DMS53 treated with DMSO at 0.1 percent for 48 hours (cell line): ENCODE measurements around the gene NME7.

Experiments
- DNase-seq: peaks from one replicate; lab custom pipeline; 2025; ENCODE audit not compliant: unreplicated experiment; lab: John Stamatoyannopoulos, UW

Gene NME7

DNA sequence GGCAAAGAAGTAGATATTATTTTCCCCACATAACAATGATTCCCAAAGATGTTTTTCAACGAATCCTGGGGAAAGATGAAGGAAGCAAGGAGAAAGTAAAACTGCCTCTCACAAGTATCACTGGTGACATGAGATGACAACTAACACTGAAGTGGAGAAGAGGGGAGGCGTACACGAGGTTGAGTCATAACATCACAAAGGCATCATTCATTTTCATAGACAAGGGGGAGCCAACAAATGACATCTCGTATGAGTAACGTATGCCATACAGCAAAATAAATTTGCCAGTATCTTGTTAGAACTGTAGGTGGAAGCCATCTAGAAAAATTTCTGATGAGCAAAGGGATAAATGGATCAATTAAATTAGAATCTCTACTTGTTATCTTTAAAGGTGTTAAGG is 204.5 kb downstream of the NME7 start:
- no peak for DNase-seq

DNA sequence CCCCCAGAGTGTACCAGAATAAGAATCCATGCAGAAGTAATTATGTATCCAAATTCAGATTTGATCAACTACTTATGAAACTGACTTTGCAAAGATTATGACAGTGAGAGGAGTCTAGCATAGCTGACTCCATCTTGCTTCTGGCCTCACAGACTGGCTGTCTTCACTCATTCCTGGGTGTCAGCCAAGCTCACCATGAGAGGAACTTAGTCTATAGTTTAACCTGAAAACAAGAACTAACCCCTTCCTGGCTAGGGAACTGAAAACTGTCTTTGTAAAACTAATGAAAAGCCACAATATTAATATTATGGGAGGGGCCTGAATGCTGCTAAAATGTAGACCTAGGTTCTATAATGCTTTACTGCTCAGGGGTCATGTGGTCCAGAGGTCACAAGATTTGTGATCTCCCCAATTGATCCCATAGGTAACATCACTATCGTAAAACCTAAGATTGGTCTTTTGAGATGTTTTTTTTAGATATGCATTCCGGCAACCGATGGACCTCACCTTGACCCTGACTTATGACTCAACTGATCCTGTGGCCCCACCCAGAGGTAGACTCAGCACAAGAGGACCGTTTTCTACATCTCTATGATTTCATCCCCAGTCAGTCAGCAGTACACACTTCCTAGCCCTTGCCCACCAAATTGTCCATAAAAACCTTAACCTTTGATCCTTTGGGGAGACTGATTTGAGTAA is 206.0 kb downstream of the NME7 start:
- no peak for DNase-seq

- no peak for DNase-seq
Measured at GRCh38 chr1:169160845-169161495, 206.6 kb downstream of the NME7 start.

GRCh38 chr1:169156580-169156979 is 211.0 kb downstream of the NME7 start:
- no peak for DNase-seq

GRCh38 chr1:169155675-169156074 is 211.9 kb downstream of the NME7 start:
- DNase-seq, result no peak

GRCh38 chr1:169151338-169151837 is 216.2 kb downstream of the NME7 start:
- DNase-seq, result no peak

- no peak for DNase-seq
Measured at GRCh38 chr1:169150641-169151337, 216.8 kb downstream of the NME7 start.

GRCh38 chr1:169149555-169150286 is 217.9 kb downstream of the NME7 start:
- DNase-seq, result no peak

DNA sequence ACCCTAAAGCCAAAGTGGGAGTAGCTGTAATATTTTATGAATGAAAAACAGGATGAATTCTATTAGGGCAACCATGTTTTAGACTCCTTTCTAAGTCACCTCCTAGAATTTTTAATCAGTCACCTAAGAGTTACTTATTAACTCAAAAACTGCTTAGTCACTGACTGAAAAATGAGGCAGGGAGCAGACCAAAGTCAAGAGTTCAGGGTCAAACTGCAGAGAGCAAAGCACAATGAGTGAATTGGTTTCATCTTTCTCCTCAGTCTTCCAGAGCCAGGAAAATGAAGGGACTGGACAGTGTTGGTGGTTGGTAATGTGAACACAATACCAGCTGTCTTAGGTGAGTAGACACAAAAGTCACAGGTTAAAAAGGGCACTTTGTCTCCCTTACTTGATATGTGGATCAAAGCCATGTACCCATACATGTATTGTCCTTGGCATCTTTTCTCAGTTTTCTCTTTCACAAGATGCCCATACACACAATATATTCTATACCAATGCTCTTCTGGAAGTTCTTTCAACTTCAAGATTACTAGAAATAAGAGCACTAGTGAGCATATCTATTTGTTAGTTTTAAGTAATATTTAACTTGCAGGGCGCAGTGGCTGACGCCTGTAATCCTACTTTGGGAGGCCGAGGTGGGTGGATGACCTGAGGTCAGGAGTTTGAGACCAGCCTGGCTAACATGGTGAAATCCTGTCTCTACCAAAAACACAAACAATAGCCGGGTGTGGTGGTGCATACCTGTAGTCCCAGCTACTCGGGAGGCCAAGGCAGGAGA is 218.9 kb downstream of the NME7 start:
- DNase-seq, result peak; percentile 92

- no peak for DNase-seq
Measured at GRCh38 chr1:169146576-169147214, 220.9 kb downstream of the NME7 start.

GRCh38 chr1:169144941-169145626 is 222.5 kb downstream of the NME7 start:
- no peak for DNase-seq

DNA sequence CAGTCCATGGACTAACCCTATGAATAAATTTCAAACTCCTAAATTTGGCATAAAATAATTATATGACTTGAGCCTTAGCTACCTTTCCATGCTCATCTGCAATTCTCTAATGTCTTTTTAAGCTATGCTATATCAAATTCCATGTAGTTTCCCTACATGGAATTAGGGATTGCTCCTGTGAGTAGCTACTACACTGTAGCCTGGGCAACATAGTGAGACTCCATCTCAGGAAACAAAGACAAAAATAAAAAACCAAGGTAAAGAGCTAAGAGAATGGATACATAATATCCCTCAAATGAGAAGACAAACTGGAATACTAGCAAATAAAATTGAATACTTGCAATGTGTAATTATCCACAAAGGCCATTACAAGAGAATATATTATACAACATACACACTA is 223.6 kb downstream of the NME7 start:
- no peak for DNase-seq

- DNase-seq, result no peak
Measured at GRCh38 chr1:169143346-169143745, 224.3 kb downstream of the NME7 start.

DNA sequence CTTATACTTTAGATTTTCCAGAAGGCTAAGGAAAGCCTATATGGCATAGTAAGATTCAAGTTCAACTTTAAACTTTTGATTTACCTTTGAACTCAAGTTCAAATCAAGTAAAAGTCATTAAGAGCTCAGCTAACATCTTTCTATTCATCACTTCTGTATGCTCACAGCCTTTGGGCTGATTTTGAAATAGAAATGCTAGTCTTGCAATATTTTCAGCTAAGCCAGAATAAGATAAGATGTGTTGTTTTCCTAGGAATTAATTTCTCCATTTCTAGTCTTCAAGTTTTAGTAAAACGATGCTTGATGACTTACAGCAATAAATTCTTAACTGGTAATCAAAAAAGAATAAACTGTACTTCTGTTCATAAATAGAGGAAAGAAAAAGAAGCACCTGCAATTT is 225.5 kb downstream of the NME7 start:
- DNase-seq, result no peak

DNA sequence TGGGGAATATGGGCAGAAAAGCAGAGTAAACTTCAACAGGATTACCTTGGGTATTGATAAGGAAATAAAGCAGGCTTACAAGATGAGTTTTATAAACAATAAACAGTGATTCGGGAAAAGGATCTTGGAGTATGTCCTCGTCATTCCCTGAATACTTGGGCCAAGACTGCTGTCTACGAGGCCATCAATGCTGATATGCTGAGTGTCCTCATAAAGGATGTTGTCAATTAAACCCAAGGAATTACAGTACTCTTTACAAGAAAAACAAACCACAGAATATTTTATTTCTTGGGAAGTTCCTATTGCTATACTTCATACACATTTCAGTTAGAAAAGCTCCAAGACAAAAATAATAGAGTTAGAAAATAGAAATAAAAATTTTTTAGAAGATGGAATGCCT is 226.2 kb downstream of the NME7 start:
- no peak for DNase-seq

- DNase-seq, result no peak
Measured at GRCh38 chr1:169138866-169139670, 228.5 kb downstream of the NME7 start.

DNA sequence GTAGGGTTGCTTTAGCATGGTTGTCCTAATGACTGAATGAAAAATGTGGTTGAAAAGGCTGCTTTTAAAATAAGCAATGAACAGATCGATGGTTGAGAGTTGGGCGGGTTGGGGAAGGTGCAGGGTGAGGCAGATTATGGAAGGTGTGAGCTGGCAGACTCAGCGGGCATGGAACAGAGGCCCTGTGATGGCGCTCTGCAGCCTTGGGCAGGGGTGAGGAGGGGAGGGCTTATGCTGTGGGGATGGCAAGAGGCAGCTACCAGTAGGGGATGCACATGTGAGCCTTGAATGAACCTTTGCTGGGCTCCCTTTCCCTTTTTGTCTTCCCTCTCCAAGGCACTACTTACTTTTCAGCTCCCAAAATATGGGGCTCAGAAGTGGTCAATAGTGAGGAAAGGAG is 230.2 kb downstream of the NME7 start:
- DNase-seq, result no peak

- no peak for DNase-seq
Measured at GRCh38 chr1:169133801-169134502, 233.6 kb downstream of the NME7 start.
